Spleen (tissue), 11 donors: Measurements from ENCODE around the gene FGGY. TPM values are rescaled to one million over a fixed set of nuclear protein-coding genes. Genes with fewer than 3 reads are reported as not detected.
A peak's percentile ranks its signal among the peaks of the same experiment; 100 is the strongest.

Experiments used
- DNase-seq: peaks from one replicate; pipeline ENCODE4 v3.0.0-alpha.2; 2020
- H3K27ac ChIP-seq, 8 donors: fragments of 200-600 bp; sonication (generic) in 7 of 8; 1 replicate in 4 of 8; 2 replicates in 4 of 8; pipeline versions ENCODE4 v1.5.0 to v1.8.0; 2016 to 2021; ENCODE audit warnings: inconsistent platforms in 4 of 8, mild to moderate bottlenecking in 4 of 8, moderate library complexity in 1 of 8
- H3K27me3 ChIP-seq, 7 donors: fragments of 200-600 bp; sonication (generic) in 6 of 7; replicated peaks in 1 of 7; 1 replicate in 4 of 7; 2 replicates in 3 of 7; pipeline versions ENCODE4 v1.5.0 to v1.8.0; 2016 to 2021; ENCODE audit warnings: inconsistent platforms in 3 of 7, mild to moderate bottlenecking in 1 of 7
- H3K36me3 ChIP-seq, 6 donors: fragments of 200-600 bp; sonication (generic) in 5 of 6; 1 replicate in 4 of 6; 2 replicates in 2 of 6; pipeline versions ENCODE4 v1.5.0 to v1.8.0; 2016 to 2021; ENCODE audit warnings: inconsistent platforms in 2 of 6
- H3K4me1 ChIP-seq, 6 donors: fragments of 200-600 bp; sonication (generic) in 5 of 6; 1 replicate in 3 of 6; 2 replicates in 3 of 6; pipeline versions ENCODE4 v1.5.0 to v1.8.0; 2016 to 2021; ENCODE audit warnings: inconsistent platforms in 3 of 6
- H3K4me3 ChIP-seq, 8 donors: fragments of 200-600 bp; sonication (generic) in 7 of 8; 1 replicate in 4 of 8; 2 replicates in 4 of 8; pipeline versions ENCODE4 v1.5.0 to v1.8.0; 2016 to 2021; ENCODE audit warnings: inconsistent platforms in 4 of 8, mild to moderate bottlenecking in 4 of 8, moderate library complexity in 2 of 8
- H3K9me3 ChIP-seq, 8 donors: fragments of 200-600 bp; sonication (generic) in 7 of 8; 1 replicate in 4 of 8; 2 replicates in 4 of 8; pipeline versions ENCODE4 v1.5.0 to v1.8.0; 2016 to 2021; ENCODE audit warnings: inconsistent platforms in 4 of 8
- CTCF ChIP-seq, 11 experiments: fragments of 200-600 bp in 7 of 11; fragments of 450-650 bp in 4 of 11; sonication (generic) in 4 of 11; IDR thresholded peaks in 8 of 11; conservative IDR thresholded peaks in 3 of 11; 1 replicate in 7 of 11; 2 replicates in 4 of 11; pipeline versions ENCODE4 v1.4.0 to v1.8.0; 2016 to 2021; ENCODE audit warnings: antibody characterized with exemption in 11 of 11, inconsistent platforms in 4 of 11, mild to moderate bottlenecking in 1 of 11
- POLR2A ChIP-seq, 3 donors: fragments of 450-650 bp; IDR thresholded peaks; one replicate each; pipeline ENCODE4 v1.5.1; 2017; ENCODE audit warnings: antibody characterized with exemption in 3 of 3, mild to moderate bottlenecking in 1 of 3
- POLR2AphosphoS5 ChIP-seq, 3 donors: sonication (generic); formaldehyde crosslinking; IDR thresholded peaks; one replicate each; pipeline ENCODE4 v1.5.1; 2017; ENCODE audit warnings: antibody characterized with exemption in 3 of 3
- WGBS, 5 donors: extraction: QIAGEN DNeasy Blood & Tissue Kit in 3 of 5; methylation state at CpG; one replicate each; pipeline versions ENCODE4 v1.1.5 to v1.1.7; 2013 to 2018; 5-methylcytosine and 5-hydroxymethylcytosine counted together
- intact Hi-C: fragments of 100-400 bp; cut with DNase I; formaldehyde crosslinking; loops from one replicate; pipeline ENCODE4 v1.15.0; 2023; ENCODE audit warnings: low total_unique reads
- polyA plus RNA-seq, 3 donors: library from polyadenylated mRNA; stranded (reverse); fragments of 200-250 nt; gene quantifications; one replicate each; pipeline ENCODE4 v1.2.1, GENCODE V29; 2013
- total RNA-seq, 7 donors: library from RNA; depleted of rRNA in 3 of 7; stranded (reverse); fragments of >200 nt in 3 of 7; fragmentation: NEBNext Ultra II Directional in 4 of 7; extraction: Animal tissue kit (Norgen Biotek cat#: 25700) in 4 of 7; gene quantifications; one replicate each; pipeline versions ENCODE4 v1.1.0 to v1.2.1, GENCODE V29; 2016 to 2021
- donor health status: healthy with polysubstance abuse.
- donor health status: DM: no; HTN: no; CAD: no; lungs with moderate emphysema.
- donor health status: DM: no; HTN: no; CAD: no.
- donor health status: Bipolar disorder and iron deficiency.
- donor health status: healthy.
- donor health status: DM: no; HTN: no; CAD: no.
- donor health status: DM: yes; HTN: yes; CAD: no.

The FGGY gene
- total and polyA plus RNA-seq, 10 donors = 1.7 to 27.8 (median 13.2) TPM

GRCh38 chr1:59788825-59789224, 491.9 kb downstream of the FGGY start:
- Histone ChIP-seq H3K4me3 (no peak overlapping the region), H3K4me1 (no peaks in the 10 kb centered on the region), H3K36me3 (no peaks in the 10 kb centered on the region), H3K27ac (no peak overlapping the region), H3K27me3 (no peaks in the 10 kb centered on the region), H3K9me3 (peaks cover 0 to 29% (median 19%) of the 10 kb centered on the region in 8 donors)
- TF ChIP-seq POLR2A (IDR thresholded peaks at IDR 0.05) = no peak
- TF ChIP-seq CTCF (IDR thresholded peaks at IDR 0.05 in 8 of 11, conservative IDR thresholded peaks at IDR 0.05 in 3 of 11) = no peak
- no peak for TF ChIP-seq POLR2AphosphoS5 (IDR thresholded peaks at IDR 0.05)
- intact Hi-C loops = no loop called here
- no peak for DNase-seq

DNA sequence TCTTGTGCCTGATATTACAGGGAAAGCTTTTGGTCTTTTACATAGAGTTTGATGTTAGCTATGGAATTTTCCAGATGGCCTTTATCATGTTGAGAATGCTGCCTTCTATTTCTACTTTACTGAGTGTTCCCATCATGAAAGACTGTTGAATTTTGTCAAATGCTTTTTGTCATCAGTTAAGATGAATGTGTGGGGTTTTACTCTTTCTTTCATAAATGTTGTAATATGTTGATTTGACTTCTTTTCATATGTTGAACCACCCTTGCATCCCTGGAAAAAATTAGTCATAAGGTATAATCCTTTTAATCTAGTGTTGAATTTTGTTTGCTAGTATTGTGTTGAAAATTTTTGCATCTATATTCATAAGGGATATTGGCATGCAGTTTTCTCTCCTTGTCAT, 501.7 kb downstream of the FGGY start:
- TF ChIP-seq CTCF (IDR thresholded peaks at IDR 0.05 in 8 of 11, conservative IDR thresholded peaks at IDR 0.05 in 3 of 11) (no peak), POLR2A (IDR thresholded peaks at IDR 0.05) (no peak), POLR2AphosphoS5 (IDR thresholded peaks at IDR 0.05) (no peak)
- Histone ChIP-seq H3K4me1 (no peaks in the 10 kb centered on the region), H3K27ac (peak overlapping the region in 1 of 8 donors; percentile 0), H3K36me3 (no peaks in the 10 kb centered on the region), H3K4me3 (no peak overlapping the region), H3K27me3 (no peaks in the 10 kb centered on the region), H3K9me3 (peaks cover 0 to 17% (median 5%) of the 10 kb centered on the region in 8 donors)
- no peak for DNase-seq
- intact Hi-C loops = no loop called here

DNA sequence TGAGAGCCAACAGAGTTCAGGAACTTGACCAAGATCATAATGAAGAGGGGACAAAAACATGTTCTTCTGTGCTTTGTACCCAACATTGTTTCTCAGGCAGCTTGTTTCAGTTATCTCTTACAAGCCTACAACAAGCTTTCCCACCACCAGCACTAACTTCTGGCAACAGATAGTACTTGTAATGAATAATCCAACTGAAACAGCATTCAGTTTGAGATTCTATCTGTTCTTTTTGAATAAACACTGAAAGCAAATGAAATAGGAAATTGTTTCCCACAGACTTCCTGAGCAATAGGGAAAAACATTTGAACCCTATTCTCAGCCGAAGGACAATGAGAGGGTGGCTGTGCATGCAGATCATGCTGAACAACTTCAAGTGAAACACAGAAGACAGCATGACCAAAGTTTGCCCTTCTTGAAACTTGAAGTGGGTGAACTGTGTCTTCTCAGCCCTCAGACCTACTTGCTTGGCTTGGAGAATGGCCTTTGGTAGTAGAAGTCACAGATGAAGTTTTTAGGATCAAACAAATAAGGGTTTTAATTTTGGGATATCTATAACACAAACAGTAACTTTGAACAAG, 506.7 kb downstream of the FGGY start:
- intact Hi-C loops = no loop called here
- WGBS, 5 donors = 36 to 45% (median 42%) methylated on average over 1 of the region's 1 CpG
- Histone ChIP-seq H3K4me1 (no peaks in the 10 kb centered on the region), H3K27ac (no peak overlapping the region), H3K9me3 (peaks cover 0 to 4% (median 0%) of the 10 kb centered on the region in 8 donors), H3K36me3 (no peaks in the 10 kb centered on the region), H3K27me3 (no peaks in the 10 kb centered on the region), H3K4me3 (no peak overlapping the region)
- TF ChIP-seq CTCF (IDR thresholded peaks at IDR 0.05 in 8 of 11, conservative IDR thresholded peaks at IDR 0.05 in 3 of 11) (no peak), POLR2A (IDR thresholded peaks at IDR 0.05) (no peak), POLR2AphosphoS5 (IDR thresholded peaks at IDR 0.05) (no peak)
- no peak for DNase-seq

- DNase-seq = no peak
These were observed 507.4 kb downstream of the FGGY start for GRCh38 chr1:59804301-59804700.

More at GRCh38 chr1:59804301-59804700, 507.4 kb downstream of the FGGY start:
- TF ChIP-seq POLR2A (IDR thresholded peaks at IDR 0.05) = no peak
- no peak for TF ChIP-seq POLR2AphosphoS5 (IDR thresholded peaks at IDR 0.05)
- TF ChIP-seq CTCF (IDR thresholded peaks at IDR 0.05 in 8 of 11, conservative IDR thresholded peaks at IDR 0.05 in 3 of 11) = no peak
- intact Hi-C loops = no loop called here
- Histone ChIP-seq H3K36me3 (no peaks in the 10 kb centered on the region), H3K27me3 (no peaks in the 10 kb centered on the region), H3K27ac (no peak overlapping the region), H3K9me3 (peaks cover 0 to 4% (median 0%) of the 10 kb centered on the region in 8 donors), H3K4me3 (no peak overlapping the region), H3K4me1 (no peaks in the 10 kb centered on the region)
